NCI-H1092 treated with DMSO at 0.1 percent for 48 hours (cell line): ENCODE data around the gene NAE1.
"Not testable (repeated sequence)": the region's sequence is repeated elsewhere in the genome, so short reads cannot be mapped to it uniquely, and the experiment has no call there.

Source experiments
- DNase-seq: peaks from one replicate; lab custom pipeline; 2025; lab: John Stamatoyannopoulos, UW

The NAE1 gene

GRCh38 chr16:66802159-66802558, 28.6 kb downstream of the NAE1 start:
- no peak for DNase-seq

DNA sequence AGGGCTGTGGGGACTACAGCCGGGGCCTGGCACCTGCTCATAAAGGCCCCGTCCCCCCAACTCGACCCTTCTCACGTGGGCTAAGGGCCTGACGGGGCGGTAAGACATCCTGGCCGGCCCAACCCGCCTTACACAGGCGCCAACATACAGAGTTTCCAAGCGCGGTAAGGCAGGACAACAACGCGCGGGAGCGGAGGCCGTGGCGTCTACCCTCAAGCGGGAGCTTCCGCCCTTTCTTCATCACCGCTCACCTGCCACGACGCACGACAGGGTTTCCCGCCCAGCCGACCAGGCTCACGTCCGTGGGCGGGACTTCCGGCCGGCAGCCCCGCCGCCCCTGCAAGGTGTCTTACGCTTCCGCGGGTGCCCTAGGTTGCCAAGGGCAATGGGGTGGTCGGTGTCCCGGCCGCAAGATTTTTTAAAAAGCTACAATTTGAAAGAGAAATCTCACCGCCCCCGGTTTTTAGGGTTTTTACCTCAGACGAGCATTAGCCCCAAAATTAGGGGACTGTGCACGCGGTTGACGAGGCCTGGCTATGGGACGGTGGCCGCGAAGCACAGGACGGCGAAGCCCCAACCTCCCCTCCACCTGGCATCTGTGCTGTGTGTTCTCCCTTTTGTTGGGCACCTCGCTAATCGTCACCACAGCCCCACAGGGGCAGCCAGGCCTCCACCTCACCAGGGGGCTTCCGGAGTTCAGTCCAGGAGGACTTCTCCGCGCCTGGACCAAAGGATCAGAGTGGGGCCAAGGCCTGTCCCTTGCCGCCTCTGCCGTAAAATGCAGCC, 29.3 kb downstream of the NAE1 start, which contains the start of gene TERB1:
TSS of gene TERB1 (minus strand) at position 265 of the 786 bp plus-strand sequence. CDS start 4,786 bp downstream, outside the sequence.
- DNase-seq = no peak

DNA sequence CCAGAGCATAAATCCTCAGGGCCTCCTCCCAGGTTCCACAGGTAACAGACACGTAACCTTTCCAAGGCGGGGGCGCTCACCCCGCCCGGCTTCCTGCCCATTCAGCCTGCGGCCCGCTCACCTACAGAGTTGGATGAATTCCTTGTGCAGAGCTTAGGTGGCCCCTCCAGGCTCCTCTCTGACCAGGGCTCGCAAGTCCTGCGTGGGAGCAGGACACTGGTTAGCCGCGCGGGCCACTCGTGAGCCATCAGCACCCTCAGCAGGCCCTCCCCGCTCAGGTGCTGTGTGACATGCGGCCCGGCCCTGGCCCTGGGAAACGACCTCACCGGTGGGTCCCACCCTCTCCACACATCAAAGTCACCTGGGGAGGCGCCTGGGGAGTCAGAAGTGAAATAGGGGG, 29.9 kb downstream of the NAE1 start:
- DNase-seq = no peak

- no peak for DNase-seq
Observed at GRCh38 chr16:66798161-66798560, 32.6 kb downstream of the NAE1 start.

GRCh38 chr16:66793984-66794383, 36.8 kb downstream of the NAE1 start:
- DNase-seq = not testable (repeated sequence)

GRCh38 chr16:66790130-66790733, 40.5 kb downstream of the NAE1 start:
- DNase-seq = no peak

GRCh38 chr16:66787427-66787826, 43.3 kb downstream of the NAE1 start:
- DNase-seq = no peak

DNA sequence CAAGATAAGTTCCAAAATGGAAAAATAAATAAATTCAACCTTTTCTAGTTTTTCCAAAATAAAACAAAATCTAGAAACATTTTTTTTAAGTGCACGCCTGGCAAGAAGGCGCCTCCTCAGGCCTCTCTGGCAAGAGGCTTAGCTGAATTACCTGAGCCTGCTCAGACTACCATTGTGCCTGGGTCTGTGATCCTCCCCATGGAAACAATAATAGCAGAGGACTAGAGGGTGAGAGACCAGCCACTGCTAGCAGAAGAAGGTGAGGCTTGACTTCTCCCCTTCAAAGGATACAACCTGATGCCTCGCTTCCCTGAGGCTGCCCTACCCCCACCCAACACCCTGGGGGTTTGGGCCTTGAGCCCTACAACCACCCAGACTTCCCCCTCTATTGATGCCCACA, 44.2 kb downstream of the NAE1 start:
- DNase-seq = no peak

- no peak for DNase-seq
Observed at GRCh38 chr16:66776457-66776856, 54.3 kb downstream of the NAE1 start.

- DNase-seq = no peak
Observed at GRCh38 chr16:66774981-66775380, 55.8 kb downstream of the NAE1 start.

GRCh38 chr16:66758086-66758485, 72.7 kb downstream of the NAE1 start:
- no peak for DNase-seq

DNA sequence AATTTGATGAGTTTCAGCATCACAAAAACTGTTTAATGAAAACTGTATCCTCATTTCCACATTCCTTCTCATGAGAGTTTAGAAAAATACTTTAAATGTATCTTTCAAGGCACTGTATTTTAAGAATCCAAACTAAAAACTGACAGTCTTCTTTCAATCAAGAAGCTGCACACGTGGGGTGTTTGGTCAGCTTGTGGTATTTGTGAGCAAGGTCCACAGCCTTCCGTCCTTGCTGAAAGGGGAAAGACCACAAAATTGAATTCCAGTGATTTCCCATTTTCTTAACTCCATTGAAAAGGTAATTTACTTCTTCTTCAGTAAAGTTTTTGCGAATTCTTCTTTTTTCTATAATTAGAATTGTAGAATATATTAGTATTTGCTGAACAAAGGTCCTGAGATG, 76.0 kb downstream of the NAE1 start:
- DNase-seq = no peak

DNA sequence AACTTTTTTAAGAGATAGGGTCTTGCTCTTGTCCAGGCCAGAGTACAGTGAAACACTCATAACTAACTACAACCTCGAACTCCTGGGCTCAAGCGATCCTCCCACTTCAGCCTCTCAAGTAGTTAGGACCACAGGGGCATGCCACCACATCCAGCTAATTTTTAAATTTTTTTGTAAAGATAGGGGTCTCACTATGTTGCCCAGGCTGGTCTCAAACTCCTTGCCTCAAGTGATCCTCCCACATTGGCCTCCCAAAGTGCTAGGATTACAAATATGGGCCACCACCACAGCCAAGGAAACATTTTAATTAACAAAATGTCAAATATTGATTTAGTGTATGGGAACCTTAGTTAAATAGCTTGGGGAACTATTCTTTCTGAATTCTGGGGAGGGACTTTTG, 76.6 kb downstream of the NAE1 start:
- DNase-seq = no peak

GRCh38 chr16:66752958-66753357, 77.8 kb downstream of the NAE1 start:
- DNase-seq = no peak
